RWPE1 (cell line): ENCODE data around the gene NEK10.

Experiments
- CTCF ChIA-PET: fragments of 350-600 bp; sonication (Branson Sonifier 250); formaldehyde crosslinking; extraction: SDS; loops from one replicate; lab custom pipeline; 2021; lab: Yijun Ruan, JAX
- POLR2A ChIA-PET: fragments of 400-600 bp; formaldehyde crosslinking; extraction: SDS; loops from one replicate; lab custom pipeline; 2020; ENCODE audit warnings: antibody characterized with exemption; ENCODE audit not compliant: low non-redundant PET; lab: Yijun Ruan, JAX
- DNase-seq: peaks from one replicate; pipeline ENCODE4 v3.0.0; 2012; ENCODE audit warnings: low spot score
- H3K27ac ChIP-seq: fragments of 450-650 bp; 2 replicates; pipeline ENCODE4 v1.5.1; 2017
- CTCF ChIP-seq: fragments of 450-650 bp; conservative IDR thresholded peaks from 2 replicates; pipeline ENCODE4 v1.5.1; 2017; ENCODE audit warnings: low read depth, mild to moderate bottlenecking

The NEK10 gene

GRCh38 chr3:27089645-27090044 is 279.5 kb downstream of the NEK10 start:
- no peak overlapping the region for H3K27ac ChIP-seq
- ChIA-PET POLR2A (no interaction called here), CTCF (no interaction called here)
- TF ChIP-seq CTCF: no peak
- DNase-seq: no peak

DNA sequence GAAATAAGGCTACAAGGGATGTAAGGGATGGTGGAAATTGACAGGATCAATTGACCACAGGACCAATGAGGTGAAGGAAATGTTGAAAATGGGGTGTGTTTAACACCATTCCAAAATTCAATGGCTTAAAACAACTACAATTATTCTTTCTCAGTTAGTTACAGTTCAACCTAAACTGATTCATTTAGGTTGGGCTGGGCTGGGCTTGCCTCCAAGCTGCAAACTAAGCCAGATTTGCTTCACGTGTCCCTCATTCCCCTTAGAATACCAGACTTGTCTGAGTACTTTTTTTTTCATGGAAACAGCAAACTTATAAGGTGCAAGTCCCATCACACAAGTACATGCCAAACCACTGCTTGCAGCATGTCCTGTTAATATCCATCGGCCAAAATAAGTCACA is 280.1 kb downstream of the NEK10 start:
- DNase-seq: no peak
- no peak overlapping the region for H3K27ac ChIP-seq
- POLR2A ChIA-PET: no interaction called here
- CTCF ChIA-PET: no interaction called here
- no peak for TF ChIP-seq CTCF

GRCh38 chr3:27085829-27086730 is 283.1 kb downstream of the NEK10 start:
- no peak overlapping the region for H3K27ac ChIP-seq
- ChIA-PET POLR2A (no interaction called here), CTCF (no interaction called here)
- TF ChIP-seq CTCF: no peak
- no peak for DNase-seq

DNA sequence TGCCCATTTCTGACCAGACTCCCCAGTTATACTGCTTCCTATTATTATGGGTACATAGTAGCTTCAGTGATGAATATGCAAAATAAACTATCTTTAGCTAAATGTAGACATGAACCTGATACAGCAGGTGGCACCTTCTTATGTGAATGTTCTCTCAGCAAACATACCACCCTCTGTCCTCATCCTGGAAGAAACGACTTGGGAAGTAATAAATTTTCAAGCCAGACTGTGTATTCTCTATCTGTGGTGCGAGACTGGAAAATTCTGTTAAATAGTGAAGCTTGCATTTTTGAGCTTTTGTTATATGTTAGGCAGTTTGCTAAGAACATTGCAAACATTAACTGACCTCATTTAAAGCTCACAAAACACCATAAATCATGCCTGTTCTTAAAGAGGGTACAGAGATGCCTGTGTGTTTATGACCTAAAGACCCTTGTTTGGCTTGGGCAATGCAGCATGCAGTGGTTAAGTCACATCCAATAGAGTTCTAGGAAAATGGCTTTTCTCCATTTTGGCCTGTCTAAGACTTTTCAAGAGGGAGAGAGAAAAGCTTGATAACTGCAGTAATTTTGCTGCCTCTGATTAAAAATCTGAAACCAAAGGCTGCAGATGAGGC is 287.1 kb downstream of the NEK10 start:
- no peak for DNase-seq
- ChIA-PET CTCF (no interaction called here), POLR2A (no interaction called here)
- TF ChIP-seq CTCF: no peak
- H3K27ac ChIP-seq: no peak overlapping the region

GRCh38 chr3:27081566-27081965 is 287.6 kb downstream of the NEK10 start:
- TF ChIP-seq CTCF: no peak
- ChIA-PET CTCF (no interaction called here), POLR2A (no interaction called here)
- DNase-seq: no peak
- H3K27ac ChIP-seq: no peak overlapping the region

DNA sequence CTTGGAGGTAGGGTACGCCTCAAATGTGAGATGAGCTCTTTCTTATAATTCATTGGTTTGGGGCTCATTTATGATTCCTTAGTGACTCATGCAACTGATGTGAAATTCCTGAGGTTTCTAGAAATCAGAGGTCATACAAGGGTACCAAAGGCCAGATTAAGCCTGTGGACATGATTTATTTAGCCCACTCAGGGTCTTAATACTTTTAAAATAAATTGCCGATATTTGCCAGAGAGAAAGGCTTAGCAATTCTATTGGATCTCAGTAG is 289.0 kb downstream of the NEK10 start:
- ChIA-PET CTCF (no interaction called here), POLR2A (no interaction called here)
- no peak overlapping the region for H3K27ac ChIP-seq
- no peak for TF ChIP-seq CTCF
- no peak for DNase-seq
